Activated CD4-positive, alpha-beta memory T cell treated with anti-CD3 and anti-CD28 coated beads for 36 hours (primary cell): Measurements from ENCODE around the gene SCN1B. TPM values are rescaled to one million over a fixed set of nuclear protein-coding genes. Genes with fewer than 3 reads are reported as not detected.

Experiments used
- CTCF ChIA-PET: fragments of 350-600 bp; sonication (Branson Sonifier 250); formaldehyde crosslinking; loops from one replicate; lab custom pipeline; 2021; ENCODE audit warnings: antibody characterized with exemption, inconsistent platforms; lab: Charles Lee
- POLR2A ChIA-PET: fragments of 350-600 bp; sonication (Branson Sonifier 250); formaldehyde crosslinking; loops from one replicate; lab custom pipeline; 2021; ENCODE audit warnings: antibody characterized with exemption; lab: Charles Lee
- DNase-seq: peaks from one replicate; pipeline ENCODE4 v3.0.0-alpha.2; 2020
- H3K27ac Mint-ChIP-seq: one replicate; pipeline ENCODE4 v1.8.0; 2021; ENCODE audit warnings: mixed read lengths
- H3K27me3 Mint-ChIP-seq: one replicate; pipeline ENCODE4 v1.8.0; 2021; ENCODE audit warnings: mixed read lengths
- H3K36me3 Mint-ChIP-seq: one replicate; pipeline ENCODE4 v1.8.0; 2021; ENCODE audit warnings: mixed read lengths
- H3K4me1 Mint-ChIP-seq: one replicate; pipeline ENCODE4 v1.8.0; 2021; ENCODE audit warnings: low read depth, mixed read lengths
- H3K4me3 Mint-ChIP-seq: one replicate; pipeline ENCODE4 v1.8.0; 2021; ENCODE audit warnings: mild to moderate bottlenecking, mixed read lengths
- H3K9me3 Mint-ChIP-seq: one replicate; pipeline ENCODE4 v1.8.0; 2021; ENCODE audit warnings: mixed read lengths
- intact Hi-C: fragments of 100-400 bp; cut with micrococcal nuclease; formaldehyde crosslinking; loops from one replicate; pipeline ENCODE4 v1.15.1; 2023
- total RNA-seq, 2 experiments: library from RNA; stranded (reverse); gene quantifications; one replicate each; pipeline ENCODE4 v1.2.3, GENCODE V29; 2021

Gene SCN1B
- total RNA-seq, 2 experiments from 2014 or later, result 1.1 to 1.6 TPM

GRCh38 chr19:35070471-35070870, 40.2 kb downstream of the SCN1B start:
- ChIA-PET POLR2A (interaction anchor here (1.1 kb wide), 1 partner anchor 98 kb away, joined by 3 read pairs; no protein-coding TSS in a partner anchor), CTCF (interaction anchor here (0.6 to 2.8 kb wide), 3 partner anchors 27 to 725 kb away, joined by 3 to 16 read pairs (median 13); partner anchors contain the start of gene LGI4)
- no peak overlapping the region for H3K27ac Mint-ChIP-seq
- peaks cover 6% of the 10 kb centered on the region for H3K4me1 Mint-ChIP-seq
- no peaks in the 10 kb centered on the region for H3K27me3 Mint-ChIP-seq
- H3K36me3 Mint-ChIP-seq, result peaks cover 2% of the 10 kb centered on the region
- intact Hi-C loops, result no loop called here
- peaks cover 11% of the 10 kb centered on the region for H3K9me3 Mint-ChIP-seq
- H3K4me3 Mint-ChIP-seq, result no peak overlapping the region
- DNase-seq, result no peak

DNA sequence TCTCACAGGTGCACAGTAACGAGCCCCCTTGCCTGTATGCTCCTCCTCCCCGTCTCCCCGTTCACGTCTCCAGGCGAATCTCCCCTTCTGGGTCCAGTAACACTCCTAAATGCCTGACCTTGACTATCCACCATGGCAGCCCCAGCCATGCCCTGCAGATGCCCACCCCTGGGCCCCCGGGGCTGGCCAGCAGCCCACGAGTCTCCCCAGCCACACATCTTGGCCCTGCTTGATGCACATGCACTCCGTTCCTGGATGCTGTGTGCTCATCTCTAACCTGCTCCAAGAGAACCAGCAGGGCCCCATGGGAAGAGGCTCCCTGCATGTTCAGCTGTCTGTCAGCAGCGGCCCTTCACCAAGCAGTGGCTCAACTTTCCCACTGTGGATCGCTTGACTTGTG, 43.2 kb downstream of the SCN1B start:
- no peaks in the 10 kb centered on the region for H3K27me3 Mint-ChIP-seq
- intact Hi-C loops, result no loop called here
- H3K4me3 Mint-ChIP-seq, result no peak overlapping the region
- no peak for DNase-seq
- no peak overlapping the region for H3K27ac Mint-ChIP-seq
- H3K36me3 Mint-ChIP-seq, result peaks cover 2% of the 10 kb centered on the region
- ChIA-PET CTCF (no interaction called here), POLR2A (no interaction called here)
- peaks cover 7% of the 10 kb centered on the region for H3K9me3 Mint-ChIP-seq
- no peaks in the 10 kb centered on the region for H3K4me1 Mint-ChIP-seq

DNA sequence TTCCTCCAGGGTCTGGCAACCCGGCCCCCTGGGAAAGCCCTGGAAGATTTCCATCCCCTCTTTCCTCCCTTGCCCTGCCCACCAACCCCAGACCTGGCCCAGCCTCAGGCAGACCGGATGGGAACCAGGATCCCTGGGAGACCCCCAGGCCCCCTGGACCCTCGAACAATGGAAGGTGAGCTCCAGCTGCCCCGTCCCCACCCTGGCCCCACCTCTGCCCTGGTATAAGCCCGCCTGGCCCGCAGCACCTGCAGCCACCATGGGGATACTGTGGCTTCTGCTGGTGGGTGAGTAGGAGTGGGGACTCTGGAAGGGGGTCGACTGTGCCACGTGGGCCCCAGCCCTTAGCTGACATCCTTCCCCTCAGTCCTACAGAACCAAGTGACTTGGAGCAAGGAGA, 43.7 kb downstream of the SCN1B start:
- no peak overlapping the region for H3K4me3 Mint-ChIP-seq
- ChIA-PET POLR2A (no interaction called here), CTCF (no interaction called here)
- H3K27ac Mint-ChIP-seq, result no peak overlapping the region
- H3K27me3 Mint-ChIP-seq, result peaks cover 1% of the 10 kb centered on the region
- intact Hi-C loops, result no loop called here
- H3K36me3 Mint-ChIP-seq, result peaks cover 2% of the 10 kb centered on the region
- no peak for DNase-seq
- no peaks in the 10 kb centered on the region for H3K4me1 Mint-ChIP-seq
- H3K9me3 Mint-ChIP-seq, result peaks cover 7% of the 10 kb centered on the region

DNA sequence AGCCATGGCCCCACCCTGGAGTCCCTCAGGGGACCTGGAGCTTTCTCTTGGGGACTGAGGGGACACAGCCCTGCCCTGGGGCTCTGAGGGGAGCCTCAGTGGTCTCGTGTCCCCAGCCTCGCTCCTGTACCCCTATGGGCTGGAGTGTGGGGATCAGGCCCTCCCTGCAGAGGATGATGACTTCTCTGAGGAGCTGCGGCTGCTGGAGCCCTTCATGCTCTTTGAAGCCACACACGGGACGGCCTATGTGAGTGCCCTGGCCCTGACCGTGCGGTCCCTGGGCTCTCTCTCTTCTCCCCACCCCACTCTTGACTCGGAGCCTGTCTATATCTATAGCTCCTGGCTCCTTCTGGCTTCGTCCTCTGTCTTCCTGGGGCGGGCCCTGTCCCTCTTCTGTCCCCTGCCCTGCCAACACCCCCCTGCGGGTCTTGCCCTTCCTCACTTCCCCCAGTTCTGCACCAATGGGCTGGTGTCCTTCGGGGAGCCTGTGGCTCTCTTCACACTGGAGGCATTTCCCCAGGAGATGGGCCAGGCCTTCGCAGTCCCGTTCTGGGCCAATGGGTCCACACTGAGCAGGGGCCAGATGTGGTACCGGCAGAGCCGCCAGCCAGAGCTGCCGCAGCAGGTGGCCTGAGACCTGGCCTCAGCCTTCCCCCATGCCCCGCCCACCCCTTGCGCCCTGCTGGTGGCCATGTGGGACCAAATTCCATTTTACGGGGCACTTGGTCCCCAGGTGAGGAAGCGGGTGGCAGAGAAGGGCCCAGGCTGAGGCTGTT, 44.3 kb downstream of the SCN1B start:
- peaks cover 1% of the 10 kb centered on the region for H3K27me3 Mint-ChIP-seq
- no peak overlapping the region for H3K4me3 Mint-ChIP-seq
- no peaks in the 10 kb centered on the region for H3K4me1 Mint-ChIP-seq
- ChIA-PET POLR2A (no interaction called here), CTCF (no interaction called here)
- H3K36me3 Mint-ChIP-seq, result peaks cover 2% of the 10 kb centered on the region
- DNase-seq, result no peak
- no peak overlapping the region for H3K27ac Mint-ChIP-seq
- peaks cover 7% of the 10 kb centered on the region for H3K9me3 Mint-ChIP-seq
- intact Hi-C loops, result no loop called here

GRCh38 chr19:35075202-35076025, 45.1 kb downstream of the SCN1B start:
- Mint-ChIP-seq H3K4me3 (no peak overlapping the region), H3K27ac (no peak overlapping the region), H3K27me3 (peaks cover 1% of the 10 kb centered on the region), H3K9me3 (peaks cover 4% of the 10 kb centered on the region), H3K4me1 (no peaks in the 10 kb centered on the region), H3K36me3 (peaks cover 2% of the 10 kb centered on the region)
- no peak for DNase-seq
- intact Hi-C loops, result no loop called here
- POLR2A ChIA-PET, result no interaction called here
- CTCF ChIA-PET, result no interaction called here

DNA sequence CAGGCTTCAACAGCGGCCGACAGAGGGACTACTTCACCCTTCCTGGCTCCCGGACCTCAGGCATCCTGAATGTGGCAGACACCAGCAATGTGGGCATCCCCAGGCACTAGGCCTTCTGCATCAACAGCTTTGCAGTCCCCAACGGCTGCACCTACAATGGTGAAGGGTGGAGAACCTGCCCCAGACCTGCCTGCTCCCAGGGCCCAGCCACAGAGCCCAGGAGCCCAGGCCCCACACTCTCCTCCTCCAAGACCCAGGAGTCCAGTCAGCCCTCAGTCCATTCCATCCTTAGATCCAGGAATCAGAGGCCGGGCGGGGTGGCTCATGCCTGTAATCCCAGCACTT, 45.7 kb downstream of the SCN1B start:
- Mint-ChIP-seq H3K4me1 (no peaks in the 10 kb centered on the region), H3K36me3 (no peaks in the 10 kb centered on the region), H3K27ac (no peak overlapping the region), H3K4me3 (no peak overlapping the region), H3K27me3 (peaks cover 1% of the 10 kb centered on the region), H3K9me3 (no peaks in the 10 kb centered on the region)
- intact Hi-C loops, result no loop called here
- ChIA-PET POLR2A (no interaction called here), CTCF (no interaction called here)
- DNase-seq, result no peak

GRCh38 chr19:35076657-35077056, 46.4 kb downstream of the SCN1B start:
- Mint-ChIP-seq H3K27ac (no peak overlapping the region), H3K27me3 (peaks cover 1% of the 10 kb centered on the region), H3K9me3 (no peaks in the 10 kb centered on the region), H3K4me1 (no peaks in the 10 kb centered on the region), H3K36me3 (no peaks in the 10 kb centered on the region), H3K4me3 (no peak overlapping the region)
- ChIA-PET POLR2A (no interaction called here), CTCF (no interaction called here)
- intact Hi-C loops, result no loop called here
- DNase-seq, result no peak

- no peak for DNase-seq
- H3K27ac Mint-ChIP-seq, result no peak overlapping the region
- no peak overlapping the region for H3K4me3 Mint-ChIP-seq
- intact Hi-C loops, result no loop called here
- H3K9me3 Mint-ChIP-seq, result no peaks in the 10 kb centered on the region
- no peaks in the 10 kb centered on the region for H3K36me3 Mint-ChIP-seq
- peaks cover 1% of the 10 kb centered on the region for H3K27me3 Mint-ChIP-seq
- CTCF ChIA-PET, result interaction anchor here (1.0 kb wide), 1 partner anchor 33 kb away, joined by 3 read pairs; no protein-coding TSS in a partner anchor
- POLR2A ChIA-PET, result interaction anchor here (0.6 kb wide), 1 partner anchor 236 kb away, joined by 3 read pairs; no protein-coding TSS in a partner anchor
- H3K4me1 Mint-ChIP-seq, result no peaks in the 10 kb centered on the region
Measured at GRCh38 chr19:35077411-35078223, 47.3 kb downstream of the SCN1B start.

GRCh38 chr19:35079826-35080225, 49.6 kb downstream of the SCN1B start:
- intact Hi-C loops, result no loop called here
- POLR2A ChIA-PET, result no interaction called here
- H3K36me3 Mint-ChIP-seq, result no peaks in the 10 kb centered on the region

GRCh38 chr19:35080613-35081170, 50.4 kb downstream of the SCN1B start:
- intact Hi-C loops, result no loop called here
- Mint-ChIP-seq H3K27me3 (peaks cover 1% of the 10 kb centered on the region), H3K36me3 (no peaks in the 10 kb centered on the region), H3K27ac (no peak overlapping the region), H3K4me1 (peaks cover 2% of the 10 kb centered on the region), H3K9me3 (no peaks in the 10 kb centered on the region), H3K4me3 (no peak overlapping the region)
- DNase-seq, result no peak
- ChIA-PET POLR2A (interaction anchor here (1.0 kb wide), 1 partner anchor 44 kb away, joined by 3 read pairs; no protein-coding TSS in a partner anchor), CTCF (interaction anchor here (1.5 to 2.2 kb wide), 2 partner anchors 14 to 36 kb away, joined by 5 to 7 read pairs; no protein-coding TSS in a partner anchor)

More at GRCh38 chr19:35079826-35080225, 49.6 kb downstream of the SCN1B start:
- H3K27ac Mint-ChIP-seq, result no peak overlapping the region
- no peaks in the 10 kb centered on the region for H3K9me3 Mint-ChIP-seq
- CTCF ChIA-PET, result interaction anchor here (1.5 kb wide), 1 partner anchor 13 kb away, joined by 7 read pairs; no protein-coding TSS in a partner anchor
- no peak for DNase-seq
- no peak overlapping the region for H3K4me3 Mint-ChIP-seq
- H3K4me1 Mint-ChIP-seq, result no peaks in the 10 kb centered on the region
- peaks cover 1% of the 10 kb centered on the region for H3K27me3 Mint-ChIP-seq

DNA sequence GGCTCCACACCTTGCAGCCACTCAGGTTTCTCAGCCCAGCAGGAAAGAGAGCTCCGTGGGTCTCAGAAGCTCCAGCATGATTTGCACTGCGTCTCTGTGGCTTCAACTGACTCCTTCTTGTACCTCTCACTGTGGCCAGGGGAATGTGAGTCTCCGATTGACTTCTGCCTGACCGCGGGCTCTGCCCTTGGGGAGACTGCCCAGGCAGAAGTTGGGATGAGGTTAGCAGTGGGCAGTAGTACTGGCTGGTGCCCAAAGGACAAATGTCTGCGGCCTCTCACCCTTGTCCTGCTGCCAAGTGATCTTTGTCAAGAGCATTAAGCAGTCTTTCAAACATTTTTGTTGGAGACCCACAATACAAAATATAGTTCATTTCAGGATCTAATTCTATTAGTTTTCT, 50.9 kb downstream of the SCN1B start:
- intact Hi-C loops, result no loop called here
- Mint-ChIP-seq H3K4me3 (no peak overlapping the region), H3K4me1 (peaks cover 4% of the 10 kb centered on the region), H3K27ac (no peak overlapping the region), H3K9me3 (no peaks in the 10 kb centered on the region), H3K27me3 (peaks cover 1% of the 10 kb centered on the region), H3K36me3 (no peaks in the 10 kb centered on the region)
- no peak for DNase-seq
- POLR2A ChIA-PET, result interaction anchor here (1.0 kb wide), 1 partner anchor 44 kb away, joined by 3 read pairs; no protein-coding TSS in a partner anchor
- CTCF ChIA-PET, result interaction anchor here (2.2 kb wide), 1 partner anchor 37 kb away, joined by 5 read pairs; no protein-coding TSS in a partner anchor
